ENCODE measurements around the gene ERFE. TPM values are rescaled to one million over a fixed set of nuclear protein-coding genes. Genes with fewer than 3 reads are reported as not detected.
A peak's percentile ranks its signal among the peaks of the same experiment; 100 is the strongest.

The ERFE gene
- total RNA-seq, 2 experiments from 2014 or later, result 0.07 to 0.39 TPM

DNA sequence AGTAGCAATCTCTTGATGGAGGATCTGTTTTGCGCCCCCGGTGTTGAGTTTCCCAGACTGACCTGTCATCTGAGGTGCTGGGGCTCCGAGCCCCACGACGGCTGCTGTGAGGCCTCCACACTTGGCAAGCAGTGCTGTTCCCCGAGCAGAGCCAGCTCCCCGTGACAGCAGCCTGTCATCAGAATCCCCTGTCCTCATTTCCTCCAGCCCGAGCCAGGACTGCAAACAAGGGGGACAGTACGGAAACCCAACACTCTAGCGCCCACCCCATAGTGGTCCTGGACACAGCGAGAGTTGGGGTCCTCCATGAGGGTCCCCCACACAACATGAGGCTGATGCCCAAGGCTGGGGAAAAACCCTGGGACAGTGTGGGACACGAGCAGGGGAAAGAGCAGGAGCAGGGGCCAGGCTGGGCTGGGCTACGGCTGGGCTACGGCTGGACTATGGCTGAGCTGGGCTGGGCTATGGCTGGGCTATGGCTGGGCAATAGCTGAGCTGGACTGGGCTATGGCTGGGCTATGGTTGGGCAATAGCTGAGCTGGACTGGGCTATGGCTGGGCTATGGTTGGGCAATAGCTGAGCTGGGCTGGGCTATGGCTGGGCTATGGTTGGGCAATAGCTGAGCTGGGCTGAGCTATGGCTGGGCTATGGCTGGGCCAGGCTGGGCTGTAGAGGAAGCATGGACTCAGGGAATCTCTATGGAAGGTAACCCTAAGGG, 21.8 kb upstream of the ERFE start:
- ChIA-PET POLR2A (no interaction called here), CTCF (interaction anchor here (1.8 kb wide), 1 partner anchor 214 kb away, joined by 4 read pairs; no protein-coding TSS in a partner anchor)
- no peak overlapping the region for H3K27ac Mint-ChIP-seq
- no peaks in the 10 kb centered on the region for H3K36me3 Mint-ChIP-seq (ENCODE audit: low read depth)
- no peak overlapping the region for H3K4me3 Mint-ChIP-seq
- DNase-seq (no peak), ATAC-seq (no peak)
- H3K27me3 Mint-ChIP-seq, result no peaks in the 10 kb centered on the region
- intact Hi-C loops (cut with DNase I, micrococcal nuclease), result no loop called here
- no peaks in the 10 kb centered on the region for H3K9me3 Mint-ChIP-seq (ENCODE audit: low read depth)
- peaks cover 3% of the 10 kb centered on the region for H3K4me1 Mint-ChIP-seq

DNA sequence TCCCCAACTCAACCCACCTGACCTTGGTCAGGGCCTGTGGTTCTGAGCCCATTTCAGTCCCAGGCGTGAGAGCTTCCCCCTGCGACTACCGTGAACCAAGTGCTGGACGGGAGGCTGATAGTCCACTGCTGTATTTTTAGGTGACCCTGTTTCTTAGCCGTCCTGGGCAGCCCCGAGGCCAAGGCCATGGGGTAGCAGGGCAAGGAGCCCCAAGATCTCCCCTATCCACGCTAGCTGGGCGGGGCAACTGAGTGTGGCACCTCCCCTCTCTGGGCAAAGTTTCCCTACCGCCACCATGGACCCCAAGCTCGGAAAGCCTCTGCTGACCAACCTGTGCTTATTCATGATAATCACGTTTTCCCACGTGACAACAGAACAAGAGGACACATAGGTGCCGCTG, 20.9 kb upstream of the ERFE start:
- no peak overlapping the region for H3K4me3 Mint-ChIP-seq
- no peak overlapping the region for H3K27ac Mint-ChIP-seq
- peaks cover 3% of the 10 kb centered on the region for H3K4me1 Mint-ChIP-seq
- H3K9me3 Mint-ChIP-seq (ENCODE audit: low read depth), result no peaks in the 10 kb centered on the region
- ATAC-seq (no peak), DNase-seq (no peak)
- ChIA-PET CTCF (interaction anchor here (0.7 to 1.8 kb wide), 2 partner anchors 215 to 299 kb away, joined by 4 read pairs; no protein-coding TSS in a partner anchor), POLR2A (no interaction called here)
- no peaks in the 10 kb centered on the region for H3K27me3 Mint-ChIP-seq
- no peaks in the 10 kb centered on the region for H3K36me3 Mint-ChIP-seq (ENCODE audit: low read depth)
- intact Hi-C loops (cut with DNase I, micrococcal nuclease), result no loop called here

DNA sequence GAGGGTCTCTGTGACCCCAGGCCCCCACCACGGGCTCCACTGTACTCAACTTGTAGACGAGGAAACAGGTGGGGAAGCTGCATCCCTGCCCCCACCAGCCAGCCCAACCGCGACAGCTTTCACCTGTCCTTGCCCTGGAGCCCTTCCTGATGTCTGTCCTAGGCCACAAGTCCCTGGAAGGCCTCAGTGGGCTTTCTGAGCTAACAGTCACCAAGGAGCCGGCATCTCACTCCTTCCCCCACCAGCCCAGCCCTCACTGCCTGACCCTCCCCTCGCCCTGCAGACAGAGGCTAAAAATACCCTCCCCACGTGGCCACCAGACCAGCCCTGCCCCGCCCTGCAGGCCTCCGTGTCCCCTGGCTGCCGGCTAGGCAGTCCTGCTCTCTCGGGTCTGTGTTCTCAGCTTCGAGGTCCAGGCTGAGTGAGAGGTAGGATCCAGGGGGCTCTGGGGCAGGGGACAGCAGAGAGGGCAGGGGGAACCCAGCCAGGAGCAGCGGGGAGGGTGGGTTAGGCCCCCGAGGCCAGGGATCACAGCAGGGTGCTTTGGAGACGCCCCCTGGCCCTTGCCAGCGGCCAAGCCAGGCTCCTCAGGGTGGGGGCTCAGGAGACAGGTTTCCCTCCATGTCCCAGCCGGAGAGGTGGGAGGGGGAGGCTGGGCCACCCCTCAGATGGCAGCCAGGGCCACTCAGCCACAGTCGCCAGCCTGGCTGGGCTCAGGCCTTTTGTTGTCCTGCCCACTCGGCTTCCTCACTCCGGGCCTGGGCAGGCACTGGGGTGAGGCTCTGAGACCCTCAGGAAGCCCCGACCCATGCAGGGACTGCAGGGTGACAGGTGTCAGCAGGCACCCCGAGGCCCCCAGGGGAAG, 20.2 kb upstream of the ERFE start, which contains the start of gene KLHL30:
KLHL30 (plus strand) TSS at position 338 of the 865 bp plus-strand sequence. CDS start 2,087 bp downstream, outside the sequence.
- no peaks in the 10 kb centered on the region for H3K27me3 Mint-ChIP-seq
- peaks cover 3% of the 10 kb centered on the region for H3K4me1 Mint-ChIP-seq
- DNase-seq (no peak), ATAC-seq (no peak)
- POLR2A ChIA-PET, result no interaction called here
- intact Hi-C loops (cut with DNase I, micrococcal nuclease), result no loop called here
- no peak within 1 kb of the TSS for H3K27ac Mint-ChIP-seq
- CTCF ChIA-PET, result interaction anchor here (0.7 to 1.4 kb wide), 4 partner anchors 125 to 300 kb away, joined by 3 to 5 read pairs (median 4); no protein-coding TSS in a partner anchor
- no peaks in the 10 kb centered on the region for H3K9me3 Mint-ChIP-seq (ENCODE audit: low read depth)
- no peaks in the 10 kb centered on the region for H3K36me3 Mint-ChIP-seq (ENCODE audit: low read depth)
- no peak within 1 kb of the TSS for H3K4me3 Mint-ChIP-seq

DNA sequence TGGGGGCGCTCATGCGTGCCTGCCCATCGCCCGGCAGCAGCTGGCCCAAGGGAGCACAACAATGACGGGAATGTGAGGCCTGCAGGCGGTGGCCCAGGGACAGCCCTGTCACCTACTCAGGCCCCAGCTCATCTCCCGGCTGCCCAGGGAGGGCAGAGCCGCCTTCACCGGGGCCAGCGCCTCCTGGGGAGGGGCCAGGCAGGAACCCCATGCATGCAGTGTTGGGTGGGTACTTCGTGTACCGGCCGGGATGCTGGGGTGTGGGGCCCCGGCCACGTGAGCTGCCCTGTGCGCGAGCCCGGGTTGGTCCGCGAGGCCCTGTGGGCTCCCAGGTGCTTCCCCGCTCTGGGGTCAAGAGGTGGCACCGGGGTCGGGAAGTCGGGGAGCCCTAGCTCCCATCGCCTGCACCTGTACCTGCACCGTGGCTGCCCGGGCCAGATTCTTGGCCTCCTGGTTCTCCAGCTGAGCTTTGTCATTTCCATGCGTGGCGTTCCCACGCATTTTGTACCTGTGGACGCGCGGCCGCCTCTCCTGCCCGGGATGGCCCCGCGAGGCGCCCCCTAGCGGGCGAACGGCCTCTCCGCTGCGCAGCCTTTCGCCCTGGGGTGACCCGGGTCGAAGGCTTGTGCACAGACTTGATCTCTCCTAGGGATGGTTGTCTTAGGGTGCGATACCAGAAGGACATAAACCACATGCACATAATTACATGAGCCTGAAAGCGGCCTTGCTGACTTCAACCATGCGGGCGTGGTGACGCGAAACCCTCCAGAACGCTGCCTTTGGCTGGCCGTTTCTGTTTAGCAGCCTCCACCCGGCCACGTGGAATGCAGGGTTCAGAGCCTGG, 19.4 kb upstream of the ERFE start:
- intact Hi-C loops (cut with DNase I, micrococcal nuclease), result no loop called here
- Mint-ChIP-seq H3K27ac (no peak overlapping the region), H3K4me1 (peaks cover 3% of the 10 kb centered on the region), H3K36me3 (ENCODE audit: low read depth) (no peaks in the 10 kb centered on the region), H3K9me3 (ENCODE audit: low read depth) (no peaks in the 10 kb centered on the region), H3K27me3 (no peaks in the 10 kb centered on the region), H3K4me3 (no peak overlapping the region)
- peak; percentile 61 for DNase-seq
- peak; percentile 57 for ATAC-seq
- CTCF ChIA-PET, result interaction anchor here (0.8 to 1.4 kb wide), 4 partner anchors 124 to 224 kb away, joined by 3 to 5 read pairs (median 3); no protein-coding TSS in a partner anchor
- POLR2A ChIA-PET, result no interaction called here

DNA sequence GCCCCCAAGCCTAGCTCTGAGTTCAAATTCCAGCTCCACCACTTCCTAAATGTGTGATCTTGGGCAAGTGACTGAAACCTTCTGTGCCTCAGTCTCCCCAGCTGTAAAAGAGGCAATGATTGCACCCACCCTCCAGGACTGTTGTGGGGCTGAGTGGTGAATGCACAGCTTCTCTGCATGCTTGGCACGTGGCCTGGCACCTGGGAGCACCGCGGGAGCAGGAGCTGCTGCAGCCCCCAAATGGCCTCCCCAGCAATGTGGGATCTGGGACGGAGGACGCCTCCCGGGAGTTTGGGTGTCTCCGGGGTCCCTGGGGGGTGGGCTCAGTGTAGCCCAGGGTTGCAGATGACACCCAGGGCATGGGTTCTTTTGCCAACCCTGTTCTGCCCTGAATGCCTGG, 18.7 kb upstream of the ERFE start:
- ChIA-PET POLR2A (no interaction called here), CTCF (interaction anchor here (1.0 to 1.4 kb wide), 2 partner anchors 123 to 217 kb away, joined by 3 to 5 read pairs; no protein-coding TSS in a partner anchor)
- Mint-ChIP-seq H3K4me1 (peaks cover 3% of the 10 kb centered on the region), H3K27me3 (no peaks in the 10 kb centered on the region), H3K9me3 (ENCODE audit: low read depth) (no peaks in the 10 kb centered on the region), H3K36me3 (ENCODE audit: low read depth) (no peaks in the 10 kb centered on the region), H3K4me3 (no peak overlapping the region), H3K27ac (no peak overlapping the region)
- DNase-seq (no peak), ATAC-seq (no peak)
- intact Hi-C loops (cut with DNase I, micrococcal nuclease), result no loop called here

DNA sequence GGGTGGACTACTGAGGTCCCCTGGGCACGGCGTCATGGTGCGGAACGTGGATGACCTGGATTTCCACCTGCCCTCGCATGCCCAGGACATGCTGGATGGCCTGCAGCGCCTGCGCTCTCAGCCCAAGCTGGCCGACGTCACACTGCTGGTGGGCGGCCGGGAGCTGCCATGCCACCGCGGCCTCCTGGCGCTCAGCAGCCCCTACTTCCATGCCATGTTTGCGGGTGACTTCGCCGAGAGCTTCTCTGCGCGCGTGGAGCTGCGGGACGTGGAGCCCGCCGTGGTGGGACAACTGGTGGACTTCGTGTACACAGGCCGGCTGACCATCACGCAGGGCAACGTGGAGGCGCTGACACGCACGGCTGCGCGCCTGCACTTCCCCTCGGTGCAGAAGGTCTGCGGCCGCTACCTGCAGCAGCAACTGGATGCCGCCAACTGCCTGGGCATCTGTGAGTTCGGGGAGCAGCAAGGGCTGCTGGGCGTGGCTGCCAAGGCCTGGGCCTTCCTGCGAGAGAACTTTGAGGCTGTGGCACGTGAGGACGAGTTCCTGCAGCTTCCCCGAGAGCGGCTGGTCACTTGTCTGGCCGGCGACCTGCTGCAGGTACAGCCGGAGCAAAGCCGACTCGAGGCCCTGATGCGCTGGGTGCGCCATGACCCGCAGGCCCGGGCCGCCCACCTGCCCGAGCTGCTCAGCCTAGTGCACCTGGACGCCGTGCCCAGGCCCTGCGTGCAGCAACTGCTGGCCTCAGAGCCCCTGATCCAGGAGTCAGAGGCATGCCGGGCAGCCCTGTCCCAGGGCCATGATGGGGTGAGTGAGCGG, 17.8 kb upstream of the ERFE start:
- Mint-ChIP-seq H3K27ac (no peak overlapping the region), H3K36me3 (ENCODE audit: low read depth) (no peaks in the 10 kb centered on the region), H3K9me3 (ENCODE audit: low read depth) (no peaks in the 10 kb centered on the region), H3K4me1 (peaks cover 3% of the 10 kb centered on the region), H3K27me3 (no peaks in the 10 kb centered on the region), H3K4me3 (no peak overlapping the region)
- POLR2A ChIA-PET, result no interaction called here
- CTCF ChIA-PET, result interaction anchor here (0.9 kb wide), 1 partner anchor 25 kb away, joined by 4 read pairs; no protein-coding TSS in a partner anchor
- ATAC-seq, result no peak
- DNase-seq, result no peak
- intact Hi-C loops (cut with DNase I, micrococcal nuclease), result no loop called here

DNA sequence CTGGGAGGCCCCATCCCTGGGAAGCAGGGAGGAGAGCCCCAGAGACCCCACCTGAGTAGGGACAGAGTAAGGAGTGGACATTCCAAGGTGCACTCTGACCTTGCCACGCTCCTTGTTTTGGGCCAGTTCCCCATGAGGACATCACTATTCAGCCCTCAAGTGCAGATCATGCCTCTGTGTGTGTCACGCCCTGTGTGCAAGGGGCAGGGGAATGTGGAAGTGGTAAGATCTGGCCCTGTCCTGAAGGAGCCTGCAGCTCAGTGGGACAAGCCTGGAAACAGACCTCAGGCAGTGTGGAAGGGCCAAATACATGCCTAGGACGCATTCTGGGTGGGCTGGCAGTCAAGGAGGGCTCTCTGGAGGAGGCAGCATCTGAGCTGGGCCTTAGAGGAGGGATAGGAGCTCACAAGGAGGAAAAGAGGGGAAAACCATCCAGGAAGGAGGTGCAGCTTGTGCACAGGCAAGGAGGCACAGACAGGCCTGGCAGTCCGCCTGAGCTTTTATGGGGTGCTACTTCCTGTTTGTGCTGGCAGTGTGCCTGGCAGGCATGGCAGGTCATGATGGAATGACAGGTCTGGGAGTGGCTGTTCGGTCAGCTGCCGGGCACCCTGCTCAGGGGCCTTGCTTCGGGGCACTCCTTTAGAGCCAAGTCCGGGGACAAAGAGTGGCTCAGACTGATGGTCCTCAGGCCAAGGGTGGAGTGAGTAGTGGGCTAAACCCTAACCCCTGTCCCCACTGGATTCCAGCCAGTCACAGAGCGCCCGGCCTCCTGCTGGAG, 17.0 kb upstream of the ERFE start:
- DNase-seq, result no peak
- POLR2A ChIA-PET, result no interaction called here
- CTCF ChIA-PET, result interaction anchor here (0.9 kb wide), 1 partner anchor 26 kb away, joined by 4 read pairs; no protein-coding TSS in a partner anchor
- Mint-ChIP-seq H3K36me3 (ENCODE audit: low read depth) (no peaks in the 10 kb centered on the region), H3K27ac (peak overlapping the region; percentile 37), H3K4me3 (no peak overlapping the region), H3K9me3 (ENCODE audit: low read depth) (no peaks in the 10 kb centered on the region), H3K4me1 (peaks cover 3% of the 10 kb centered on the region), H3K27me3 (no peaks in the 10 kb centered on the region)
- ATAC-seq, result no peak
- intact Hi-C loops (cut with DNase I, micrococcal nuclease), result no loop called here

DNA sequence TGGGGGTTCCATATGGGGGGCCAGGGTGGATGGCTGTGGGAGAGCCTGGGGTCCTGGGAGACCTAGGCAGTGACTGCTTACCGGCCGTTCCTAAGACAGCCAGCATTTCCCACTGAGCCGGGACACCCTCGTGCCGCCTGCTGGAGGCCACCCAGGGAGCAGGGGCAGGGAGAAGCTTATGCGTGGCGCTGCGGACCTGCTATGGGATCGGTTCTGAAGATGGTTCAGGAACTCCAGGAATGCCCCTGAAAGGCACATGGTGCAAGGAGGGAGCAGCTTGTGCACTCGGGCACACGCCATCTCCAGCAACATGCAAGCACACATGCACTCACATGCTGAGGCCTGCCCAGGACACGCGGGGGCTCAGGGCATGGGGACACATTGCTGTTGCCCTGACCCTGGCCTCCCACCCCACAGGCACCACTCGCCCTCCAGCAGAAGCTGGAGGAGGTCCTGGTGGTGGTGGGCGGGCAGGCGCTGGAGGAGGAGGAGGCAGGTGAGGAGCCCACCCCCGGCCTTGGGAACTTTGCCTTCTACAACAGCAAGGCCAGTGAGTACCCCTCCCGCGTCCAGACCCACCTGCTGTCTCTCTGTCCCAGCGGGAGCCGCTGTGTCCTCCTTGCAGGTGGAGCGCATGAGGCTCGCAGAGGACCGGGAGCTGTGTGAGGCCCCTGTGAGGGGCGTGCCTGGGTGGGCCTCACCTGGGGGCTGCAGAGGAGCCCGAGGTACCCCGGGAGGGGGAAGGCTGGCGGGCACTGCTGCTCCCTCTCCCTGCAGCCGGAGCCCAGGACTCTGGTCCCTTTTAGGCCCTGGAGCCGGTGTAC, 16.2 kb upstream of the ERFE start:
- Mint-ChIP-seq H3K4me1 (peaks cover 3% of the 10 kb centered on the region), H3K27me3 (no peaks in the 10 kb centered on the region), H3K4me3 (no peak overlapping the region), H3K27ac (no peak overlapping the region), H3K36me3 (ENCODE audit: low read depth) (no peaks in the 10 kb centered on the region), H3K9me3 (ENCODE audit: low read depth) (no peaks in the 10 kb centered on the region)
- ChIA-PET POLR2A (interaction anchor here (0.6 kb wide), 1 partner anchor 418 kb away, joined by 5 read pairs; no protein-coding TSS in a partner anchor), CTCF (no interaction called here)
- intact Hi-C loops (cut with DNase I, micrococcal nuclease), result no loop called here
- ATAC-seq (no peak), DNase-seq (no peak)

DNA sequence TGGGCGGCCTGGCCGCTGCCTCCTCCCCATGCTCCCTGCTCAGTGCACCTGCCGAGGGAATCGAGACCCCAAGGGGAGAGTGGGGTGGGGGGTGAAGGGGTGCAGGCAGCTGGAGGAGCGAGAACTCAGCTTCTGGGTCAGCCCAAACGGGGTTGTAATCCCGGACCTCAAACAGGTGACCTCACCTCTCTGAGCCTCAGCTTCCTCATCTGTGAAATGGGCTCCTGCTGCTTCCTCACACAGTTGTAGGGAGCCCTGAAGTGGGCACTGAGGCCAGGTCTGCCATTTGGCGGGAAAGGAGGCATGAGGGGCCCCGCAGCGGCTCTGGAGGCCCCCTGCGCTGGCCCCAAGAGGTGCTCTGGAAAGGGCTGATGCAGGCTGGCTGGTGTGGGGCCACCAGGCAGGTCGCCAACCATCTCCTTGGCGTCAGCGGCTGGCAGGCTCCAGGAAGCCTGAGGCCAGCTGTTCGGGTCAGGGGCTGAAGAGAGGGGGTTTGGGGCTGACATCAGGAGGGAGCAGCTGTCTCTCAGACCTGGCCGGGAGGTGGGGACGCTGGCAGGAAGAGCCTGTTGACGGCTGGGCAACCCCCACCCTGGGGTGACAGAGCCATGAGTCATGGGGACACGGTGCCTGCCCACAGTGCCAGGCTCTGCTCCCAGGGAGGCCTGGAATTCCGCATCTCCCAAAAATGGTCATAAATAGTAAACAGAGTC, 15.4 kb upstream of the ERFE start:
- intact Hi-C loops (cut with DNase I, micrococcal nuclease), result no loop called here
- POLR2A ChIA-PET, result interaction anchor here (0.6 kb wide), 1 partner anchor 419 kb away, joined by 5 read pairs; no protein-coding TSS in a partner anchor
- no peaks in the 10 kb centered on the region for H3K9me3 Mint-ChIP-seq (ENCODE audit: low read depth)
- no peak overlapping the region for H3K27ac Mint-ChIP-seq
- no peak overlapping the region for H3K4me3 Mint-ChIP-seq
- H3K27me3 Mint-ChIP-seq, result no peaks in the 10 kb centered on the region
- no peaks in the 10 kb centered on the region for H3K36me3 Mint-ChIP-seq (ENCODE audit: low read depth)
- peak; percentile 66 for ATAC-seq
- CTCF ChIA-PET, result no interaction called here
- peak; percentile 53 for DNase-seq
- H3K4me1 Mint-ChIP-seq, result peaks cover 3% of the 10 kb centered on the region

Data from activated CD4-positive, alpha-beta T cell treated with anti-CD3 and anti-CD28 coated beads for 36 hours (primary cell).